GM15510 (cell line): ENCODE results near the gene SLC13A4.

Experiments used
- POLR2A ChIP-seq: IDR thresholded peaks from 3 replicates; pipeline ENCODE4 v1.6.1; 2011; ENCODE audit warnings: borderline replicate concordance; ENCODE audit not compliant: insufficient read length; ENCODE audit errors: extremely low read depth

The SLC13A4 gene

GRCh38 chr7:135736586-135737305 lies 8.8 kb upstream of the SLC13A4 start:
- TF ChIP-seq POLR2A, result no peak

GRCh38 chr7:135734343-135734689 lies 6.3 kb upstream of the SLC13A4 start:
- no peak for TF ChIP-seq POLR2A

GRCh38 chr7:135733603-135734342 lies 5.8 kb upstream of the SLC13A4 start:
- no peak for TF ChIP-seq POLR2A

DNA sequence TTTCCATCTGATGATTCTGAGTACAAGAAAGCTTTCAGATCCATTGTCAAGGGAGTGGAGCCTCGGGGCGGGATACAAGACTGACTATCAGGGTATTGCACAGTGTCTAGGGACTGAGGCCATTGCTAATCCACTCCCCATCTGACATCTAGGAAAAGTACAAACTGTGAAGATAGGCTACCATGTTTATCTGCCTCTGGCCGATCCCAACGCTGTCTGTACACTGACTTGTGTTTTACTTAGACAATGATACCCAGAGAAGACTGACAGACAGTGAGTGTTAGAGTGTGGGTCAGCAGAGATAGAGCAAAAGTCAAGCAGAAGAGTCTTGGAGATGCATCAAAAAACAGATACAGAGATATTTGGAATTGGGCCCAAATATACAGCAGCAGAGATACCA lies 3.1 kb upstream of the SLC13A4 start:
- no peak for TF ChIP-seq POLR2A

- TF ChIP-seq POLR2A, result no peak
Observed at GRCh38 chr7:135729230-135729629, 1.2 kb upstream of the SLC13A4 start.

- TF ChIP-seq POLR2A, result no peak
Observed at GRCh38 chr7:135726911-135727673, 894 bp downstream of the SLC13A4 start.

DNA sequence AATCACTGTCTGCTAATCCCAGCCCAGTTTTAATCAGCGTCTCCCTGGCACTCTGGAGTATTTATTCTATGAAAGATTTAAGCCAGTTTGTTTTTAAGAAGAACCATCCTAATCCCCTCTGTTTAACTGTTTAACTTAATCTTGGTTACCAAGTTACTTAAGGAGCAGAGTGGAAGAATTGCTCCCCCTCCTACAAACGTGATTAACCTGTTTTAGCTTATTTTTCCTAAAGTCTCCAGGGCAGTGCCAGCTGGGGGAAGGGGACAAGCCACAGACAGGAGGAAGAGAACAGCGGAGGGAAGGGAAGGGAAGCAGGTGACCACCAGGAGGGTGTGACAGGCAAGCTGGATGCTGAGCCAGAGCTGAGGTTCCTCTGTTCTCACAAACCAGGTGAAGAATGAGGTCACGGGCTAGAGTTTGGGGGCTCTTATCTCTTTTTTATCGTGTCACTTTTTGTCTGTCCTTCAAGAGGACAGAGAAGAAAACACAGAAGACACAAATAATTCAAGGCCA lies 1.7 kb downstream of the SLC13A4 start:
- TF ChIP-seq POLR2A, result no peak

DNA sequence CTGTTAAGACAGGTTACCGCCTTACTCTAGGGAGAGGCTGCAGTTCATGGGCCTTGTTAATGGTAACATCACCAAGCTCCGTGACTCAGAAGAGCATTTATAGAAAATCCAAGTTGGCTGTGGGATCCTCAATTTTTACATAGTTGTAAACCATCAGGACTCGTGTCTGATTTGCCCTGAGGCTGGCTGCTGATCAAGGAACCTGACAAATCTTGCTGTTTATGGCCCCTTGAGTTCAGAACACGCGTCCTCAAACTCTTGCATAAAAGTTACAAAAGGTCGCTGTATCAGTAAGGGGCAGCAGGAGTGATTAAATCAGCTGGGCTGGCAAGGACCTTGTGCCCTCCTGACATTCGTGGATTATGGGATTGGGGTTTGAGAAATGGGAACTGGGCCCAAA lies 4.6 kb downstream of the SLC13A4 start:
- no peak for TF ChIP-seq POLR2A

- no peak for TF ChIP-seq POLR2A
Observed at GRCh38 chr7:135721198-135721820, 6.7 kb downstream of the SLC13A4 start.

DNA sequence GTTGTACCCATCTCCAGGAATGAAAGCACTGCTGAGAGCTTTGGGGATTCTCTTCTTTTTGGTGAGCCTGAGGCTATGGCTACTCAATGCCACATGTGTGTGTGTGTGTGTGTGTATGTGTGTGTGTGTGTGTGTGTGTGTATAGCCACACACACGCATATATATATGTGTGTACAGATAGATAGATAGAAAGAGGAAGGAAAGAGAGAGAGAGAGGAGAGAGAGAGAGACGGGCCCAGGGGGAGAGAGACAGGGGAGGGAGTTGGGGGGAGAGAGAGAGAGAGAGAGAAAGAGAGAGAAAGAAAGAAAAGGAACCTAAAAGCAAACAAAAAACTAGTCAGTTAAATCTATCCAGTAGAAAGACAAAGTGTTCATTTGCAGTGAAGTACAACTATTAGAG lies 8.3 kb downstream of the SLC13A4 start:
- TF ChIP-seq POLR2A, result no peak

DNA sequence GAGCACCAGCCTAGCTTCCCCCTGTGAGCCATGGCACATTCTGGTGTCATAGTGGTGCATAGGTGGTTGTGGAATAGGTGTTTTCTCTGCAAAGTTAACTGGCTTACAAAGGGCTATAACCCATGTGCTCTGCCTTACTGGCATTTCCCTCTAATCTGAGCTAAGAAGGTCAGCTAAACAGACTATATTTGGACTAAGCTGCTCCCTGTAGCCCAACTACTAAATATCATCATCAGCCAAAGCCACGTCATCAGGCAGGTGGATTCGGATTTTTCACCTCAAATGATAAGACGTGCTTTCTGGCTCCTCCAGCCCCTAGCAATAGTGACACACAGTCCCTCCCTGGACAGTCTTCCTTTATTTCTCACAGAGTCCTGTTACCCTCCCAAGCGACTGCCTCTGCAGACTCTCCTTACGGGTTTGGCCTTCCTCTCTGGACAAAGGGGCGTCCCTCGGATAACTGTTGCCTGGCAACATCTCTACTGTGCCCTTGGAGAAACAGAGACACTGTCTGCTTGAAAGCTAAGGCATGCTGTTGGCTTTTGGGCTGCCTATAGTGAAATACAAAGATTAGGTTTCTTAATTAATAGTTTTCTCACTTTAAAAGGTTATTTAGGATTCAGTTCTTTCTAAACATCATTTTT lies 9.1 kb downstream of the SLC13A4 start:
- TF ChIP-seq POLR2A, result no peak

- no peak for TF ChIP-seq POLR2A
Observed at GRCh38 chr7:135718219-135718618, 9.8 kb downstream of the SLC13A4 start.

- TF ChIP-seq POLR2A, result no peak
Observed at GRCh38 chr7:135717693-135718092, 10.3 kb downstream of the SLC13A4 start.

DNA sequence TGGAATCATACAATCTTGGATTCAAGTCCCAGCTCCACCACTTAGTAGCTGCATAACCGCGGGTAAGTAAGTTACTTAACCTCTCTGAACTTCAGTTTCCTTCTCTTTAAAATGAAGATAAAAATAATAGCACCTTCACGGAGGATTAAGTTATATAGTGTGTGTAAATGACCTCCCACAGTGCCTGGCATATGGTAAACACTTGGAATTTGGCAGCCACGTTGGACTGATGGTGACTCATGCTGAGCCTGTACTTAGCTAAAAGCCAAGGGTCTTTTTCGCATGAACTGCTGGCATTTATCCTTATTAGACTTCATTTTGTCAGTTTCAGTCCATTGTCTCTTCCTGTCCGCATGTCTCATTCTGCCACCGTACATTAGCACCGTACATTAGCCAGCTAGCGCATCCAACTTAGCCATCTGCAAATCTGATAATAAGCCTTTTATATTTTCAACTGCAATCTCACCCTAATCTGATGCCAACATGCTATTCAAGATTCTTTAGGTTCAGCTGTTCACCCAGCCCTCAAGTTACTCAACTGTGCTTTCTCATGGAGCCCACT lies 11.2 kb downstream of the SLC13A4 start:
- no peak for TF ChIP-seq POLR2A

DNA sequence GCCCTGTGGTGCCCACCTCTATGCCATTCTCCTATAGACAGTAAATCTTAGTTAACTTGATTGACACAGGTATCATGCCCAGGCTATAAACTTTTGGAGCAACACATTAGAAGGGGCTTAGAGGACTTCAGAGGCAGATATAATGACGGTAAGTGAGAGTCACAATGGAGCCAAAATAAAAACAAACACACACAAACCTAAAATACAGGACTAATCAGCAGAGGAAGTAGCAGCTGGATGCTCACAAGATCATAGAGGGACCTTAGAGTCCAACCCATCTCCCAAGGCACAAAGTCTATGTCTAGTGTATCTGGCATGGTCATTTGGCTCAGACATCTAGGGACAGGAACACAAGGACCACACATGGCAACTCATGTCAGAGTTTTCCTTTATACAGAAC lies 12.3 kb downstream of the SLC13A4 start:
- no peak for TF ChIP-seq POLR2A

DNA sequence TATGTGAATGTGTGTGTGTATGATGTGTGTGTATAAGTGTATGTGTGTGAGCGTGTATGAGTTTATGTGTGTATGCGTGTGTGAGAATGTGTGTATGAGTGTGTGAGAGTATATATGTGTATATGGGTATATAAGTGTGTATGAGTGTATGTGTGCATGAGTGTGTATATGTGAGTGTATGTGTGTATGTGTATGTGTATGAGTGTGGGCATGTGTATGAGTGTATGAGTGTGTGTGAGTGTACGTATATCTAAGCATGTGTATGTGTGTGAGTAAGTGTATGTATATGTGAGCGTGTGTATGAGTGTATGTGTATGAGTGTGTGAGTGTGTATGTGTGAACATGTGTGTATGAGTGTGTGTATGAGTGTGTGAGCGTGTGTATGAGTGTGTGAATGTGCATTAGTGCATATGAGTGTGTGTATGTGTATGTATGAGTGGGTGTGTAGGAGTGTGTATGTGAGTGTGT lies 12.9 kb downstream of the SLC13A4 start:
- no peak for TF ChIP-seq POLR2A
